TTC549 (cell line): ENCODE measurements around the gene TBX4.
"Not testable (repeated sequence)": the region's sequence is repeated elsewhere in the genome, so short reads cannot be mapped to it uniquely, and the experiment has no call there.

ENCODE experiments used
- FAIRE-seq: peaks from 2 replicates; lab custom pipeline; 2012; peaks lifted over from hg19 to GRCh38; lab: Jason Lieb, UNC

The TBX4 gene

DNA sequence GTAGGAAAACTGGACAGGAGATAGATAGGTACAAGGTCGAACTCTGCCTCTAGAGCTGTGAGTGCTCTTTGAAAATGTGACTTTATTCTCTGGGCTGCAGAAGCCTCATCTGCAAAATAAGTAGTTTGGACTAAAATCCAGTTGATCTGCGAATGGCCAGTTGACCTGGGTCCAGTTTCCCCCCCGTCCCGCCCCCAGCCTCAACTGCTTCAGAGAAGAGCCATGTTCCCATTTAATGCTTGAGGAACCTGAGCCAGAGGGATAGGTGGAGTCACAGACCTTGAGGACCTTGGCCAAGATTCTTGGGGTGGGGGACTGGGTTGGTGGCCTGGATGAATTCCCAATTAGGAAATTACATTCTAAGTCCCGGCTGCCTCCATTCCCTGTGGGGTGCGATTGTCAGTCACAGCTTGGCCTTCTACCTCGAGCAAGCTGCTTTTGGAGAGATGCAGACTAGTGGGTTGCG, 38.5 kb upstream of the TBX4 start:
- FAIRE-seq = no peak

DNA sequence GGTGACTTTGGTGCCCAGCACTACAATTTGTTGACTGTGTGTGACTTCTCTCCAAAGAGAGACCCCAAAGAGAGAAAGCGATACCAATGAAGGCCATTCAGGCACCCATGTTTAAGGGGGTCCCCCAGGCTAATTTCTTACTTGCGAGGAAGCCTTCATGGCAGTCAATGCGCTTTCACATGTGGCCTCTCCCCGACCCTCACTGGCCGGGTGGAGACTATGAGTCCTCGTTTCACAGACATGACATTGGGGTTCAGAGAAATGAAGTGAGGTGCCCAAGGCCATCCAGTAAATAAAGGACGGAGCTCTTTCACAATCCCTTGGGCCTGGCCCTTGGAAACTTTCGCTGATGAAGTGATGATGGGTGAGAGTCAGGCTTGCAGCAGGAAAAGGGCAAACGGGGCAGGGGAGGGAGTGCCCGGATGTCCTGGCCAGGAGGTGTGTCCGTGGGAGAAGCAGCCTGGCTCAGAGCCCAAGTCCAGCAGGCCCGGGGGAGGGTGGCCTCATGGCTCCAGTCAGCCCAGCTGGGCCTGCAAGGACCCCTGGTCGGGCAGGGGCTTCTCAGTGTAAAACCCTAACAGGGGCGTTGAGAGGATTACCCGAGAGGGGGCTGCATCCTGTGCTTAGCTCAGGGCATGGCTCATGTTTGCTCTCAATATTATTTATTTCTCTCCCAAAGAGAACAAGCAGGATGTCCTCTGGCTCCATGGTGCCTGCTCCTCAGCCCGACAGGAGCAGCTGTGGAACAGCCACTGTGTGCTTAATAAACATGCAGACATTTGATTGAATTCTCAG, 37.9 kb upstream of the TBX4 start:
- FAIRE-seq = no peak

DNA sequence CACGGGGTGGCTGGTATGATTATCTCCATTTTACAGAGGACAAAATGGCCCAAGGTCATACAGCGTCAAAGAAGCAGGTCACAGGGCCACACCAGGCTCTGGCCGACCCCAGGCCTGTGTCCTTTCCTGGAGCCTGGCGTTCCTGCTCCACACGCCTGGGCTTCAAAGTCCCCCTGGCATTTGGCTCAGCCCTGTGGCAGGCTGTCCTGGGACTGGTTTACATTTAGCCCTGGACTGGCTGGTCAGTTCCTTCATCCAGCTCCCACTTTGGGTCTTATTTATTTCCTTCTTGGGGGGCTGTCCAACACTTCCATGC, 37.3 kb upstream of the TBX4 start:
- no peak for FAIRE-seq

DNA sequence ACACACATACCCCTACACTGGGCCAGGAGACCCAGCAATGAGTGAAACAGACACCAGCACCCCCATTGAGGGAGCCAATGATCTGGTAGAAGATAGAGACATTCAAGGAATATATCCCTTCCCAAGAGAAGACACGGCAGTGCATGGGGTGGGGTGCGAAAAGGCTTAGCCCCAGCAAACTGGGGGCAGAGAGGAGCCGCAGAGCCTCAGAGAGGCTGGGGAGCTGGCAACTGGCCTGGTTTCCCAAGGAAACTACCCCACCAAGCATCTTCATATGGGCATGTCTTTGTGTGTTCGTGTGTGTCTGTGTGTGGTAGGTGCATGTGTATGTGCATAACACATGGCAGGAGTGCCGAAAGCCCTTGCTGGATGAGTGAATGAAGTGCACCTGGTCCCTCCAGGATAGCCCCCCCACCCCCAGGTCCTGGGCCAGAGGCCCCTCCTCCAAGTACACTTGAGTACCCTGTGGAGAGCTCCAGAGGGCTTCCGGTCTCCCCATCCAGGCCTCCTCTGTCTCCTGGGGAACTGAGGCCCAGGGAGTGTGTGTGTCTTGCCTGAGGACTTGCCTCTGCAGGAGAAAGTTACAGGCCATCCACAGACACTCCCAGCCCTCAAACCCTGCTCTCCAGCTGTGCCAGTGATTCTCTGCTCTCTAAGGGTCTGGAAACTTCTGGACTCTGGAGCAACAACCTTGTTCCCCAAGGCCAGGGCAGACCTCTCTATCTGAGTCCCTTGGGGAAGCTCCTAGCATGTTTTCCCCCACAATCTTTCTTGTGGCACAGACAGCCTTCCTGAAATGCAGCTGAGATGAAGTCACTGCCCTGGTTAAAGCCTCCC, 36.6 kb upstream of the TBX4 start:
- FAIRE-seq = no peak

DNA sequence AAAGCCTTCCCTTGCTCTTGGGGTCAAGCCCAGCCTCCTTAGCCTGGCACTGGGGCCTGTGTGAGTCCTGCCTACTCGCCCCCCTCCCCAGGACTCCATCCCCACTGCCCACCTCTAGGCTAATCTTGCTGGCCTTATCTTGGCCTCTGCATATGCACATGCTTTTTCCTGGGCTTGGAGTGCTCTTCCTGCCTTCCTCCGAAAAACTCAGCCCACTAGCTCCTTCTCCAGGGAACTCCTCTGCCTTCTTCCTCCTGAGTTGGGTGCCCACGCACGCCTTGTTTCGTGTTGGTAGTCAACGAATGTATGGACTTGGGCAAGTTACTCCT, 36.0 kb upstream of the TBX4 start:
- FAIRE-seq = no peak

DNA sequence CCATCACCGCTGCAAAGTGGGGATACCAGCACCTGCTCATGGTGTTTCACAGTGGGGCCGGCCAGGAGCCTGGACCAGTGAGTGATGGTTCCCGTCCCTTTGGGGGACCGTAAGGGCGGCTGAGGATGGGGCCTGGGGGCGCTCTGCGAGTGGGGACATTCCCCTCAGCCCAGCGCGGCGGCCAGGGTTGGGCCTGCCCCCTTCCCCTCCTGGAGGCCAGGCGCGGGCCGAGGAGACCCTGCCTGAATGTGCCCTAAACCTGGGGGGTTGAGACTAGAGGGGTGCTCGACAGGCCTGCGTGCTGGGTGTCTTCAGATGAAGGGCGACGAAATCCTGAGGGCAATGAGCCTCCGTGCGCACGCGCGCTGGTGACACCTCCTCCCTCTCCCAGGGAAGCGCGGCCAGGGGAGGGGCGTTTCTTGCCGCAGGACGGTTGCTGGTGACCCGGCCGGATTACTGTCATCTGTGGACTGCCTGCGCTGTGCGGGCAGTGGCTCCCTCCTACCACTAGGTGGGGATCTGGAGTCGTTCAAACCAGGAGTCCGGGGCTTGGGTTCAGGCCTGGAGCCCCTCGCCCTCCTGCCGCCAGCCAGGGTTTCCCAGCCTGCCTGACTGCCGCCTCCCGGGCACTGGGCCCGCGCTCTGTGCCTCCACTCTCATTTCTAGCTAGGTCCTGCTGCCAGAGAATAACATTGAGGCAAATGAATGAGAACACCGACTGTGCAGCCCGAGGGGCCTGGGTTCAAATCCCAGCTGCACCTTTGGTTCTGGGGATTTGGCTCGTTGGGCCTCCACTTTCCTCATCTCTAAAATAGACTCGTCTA, 35.5 kb upstream of the TBX4 start:
- no peak for FAIRE-seq

DNA sequence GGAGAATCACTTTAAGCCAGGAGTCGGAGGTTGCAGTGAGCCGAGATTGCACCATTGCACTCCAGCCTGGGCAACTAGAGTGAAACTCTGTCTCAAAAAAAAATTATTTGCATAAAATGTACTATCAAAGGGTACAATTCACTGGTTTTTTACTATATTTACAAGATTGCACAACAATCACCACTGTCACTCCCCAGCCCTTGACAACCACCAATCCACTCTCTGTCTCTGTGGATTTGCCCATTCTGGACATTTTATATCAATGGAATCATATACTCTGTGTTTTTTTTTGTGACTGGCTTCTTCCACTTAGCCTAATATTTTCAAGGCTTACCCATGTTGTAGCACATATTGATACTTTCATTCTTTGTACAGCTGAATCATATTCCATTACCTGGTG, 33.8 kb upstream of the TBX4 start:
- FAIRE-seq = no peak

DNA sequence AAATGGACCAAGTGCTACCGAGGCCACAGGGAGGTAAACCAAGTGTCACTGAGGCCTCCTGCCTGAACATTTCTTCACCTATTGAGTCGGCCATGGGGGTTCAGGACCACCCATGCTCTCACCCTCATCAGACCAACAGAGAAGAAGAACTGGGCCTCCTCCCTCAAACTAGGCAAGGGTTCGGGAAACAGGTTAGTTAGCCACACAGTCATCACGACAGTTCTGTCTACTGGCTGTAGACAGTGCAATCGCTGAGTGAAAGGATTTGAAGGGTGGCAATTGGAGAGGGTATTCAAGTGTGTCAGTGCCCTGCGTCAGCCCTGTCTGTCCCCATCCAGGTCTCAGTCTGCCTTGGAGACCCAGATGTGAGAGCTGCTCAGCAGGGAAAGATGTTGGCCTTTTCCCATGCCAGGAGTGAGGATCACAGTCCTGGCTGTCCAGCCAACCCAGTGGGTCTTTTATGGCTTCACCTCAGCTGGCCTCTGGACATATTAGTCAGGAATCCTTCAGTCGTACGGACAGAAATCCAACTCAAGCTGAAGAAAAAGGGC, 32.7 kb upstream of the TBX4 start:
- no peak for FAIRE-seq

DNA sequence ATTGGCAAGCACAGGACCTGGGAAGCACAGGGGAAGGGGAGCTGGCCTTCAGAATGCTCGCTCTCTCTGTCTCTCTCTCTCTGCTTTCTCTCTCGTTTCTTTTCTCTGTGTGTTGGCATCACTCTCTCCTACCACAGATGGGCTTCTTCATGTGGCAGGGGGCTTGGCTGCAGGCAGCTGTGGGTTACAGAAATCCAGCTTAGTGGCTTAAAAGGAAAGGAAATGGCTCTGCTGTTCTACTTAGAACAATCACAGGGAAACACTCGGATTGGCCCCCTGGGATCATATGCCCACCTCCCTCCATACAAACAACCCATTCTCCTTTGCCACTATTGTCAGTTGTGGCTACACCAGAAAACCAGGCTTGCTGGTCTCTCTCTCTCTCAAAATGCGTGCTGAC, 32.2 kb upstream of the TBX4 start:
- FAIRE-seq = no peak

DNA sequence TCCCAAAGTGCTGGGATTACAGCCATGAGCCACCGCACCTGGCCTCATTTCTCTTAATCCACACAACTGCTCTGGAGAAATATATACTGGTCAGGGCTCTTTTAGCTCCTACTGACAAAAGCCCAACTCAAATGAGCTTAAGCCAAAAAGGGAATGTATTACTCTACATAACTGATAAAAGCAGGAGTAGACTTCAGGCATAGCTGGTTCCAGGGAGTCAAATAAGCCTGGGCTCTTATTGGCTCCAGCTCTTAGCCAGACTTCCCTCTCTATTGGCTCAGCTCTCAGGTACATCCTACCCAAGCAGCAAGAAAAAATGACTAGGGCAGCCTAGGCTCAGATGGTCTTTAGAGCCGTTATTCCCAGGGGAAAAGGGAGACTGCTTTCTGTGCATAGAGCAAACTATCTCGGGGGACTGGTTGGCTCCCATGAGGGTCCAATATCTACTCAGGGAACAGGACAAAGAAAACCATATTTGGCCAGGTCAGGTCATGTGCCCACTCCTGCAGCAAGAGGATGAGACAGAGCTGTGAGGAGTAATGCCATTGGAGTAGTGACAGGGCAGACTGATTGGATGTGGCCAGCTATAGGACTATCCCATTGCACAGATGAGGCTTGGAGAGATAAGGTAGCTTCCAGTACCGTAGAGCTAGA, 31.4 kb upstream of the TBX4 start:
- FAIRE-seq = no peak

DNA sequence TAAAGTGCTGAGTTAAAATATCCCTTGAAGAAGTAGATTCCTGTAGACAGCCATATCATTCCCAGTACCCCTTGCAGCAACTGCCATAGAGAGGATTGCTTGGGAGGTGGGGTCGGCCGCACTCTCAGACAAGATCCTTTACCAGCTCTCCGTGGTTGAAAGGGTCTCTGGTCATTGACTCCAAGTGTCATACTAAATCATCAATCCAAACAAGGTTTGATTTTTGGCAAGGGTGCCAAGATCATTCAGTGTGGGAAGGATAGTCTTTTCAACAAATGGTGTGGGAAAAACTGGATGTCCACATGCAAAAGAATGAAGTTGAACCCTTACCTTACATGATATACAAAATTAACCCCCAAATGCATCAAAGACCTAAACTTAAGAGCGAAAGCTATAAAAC, 30.8 kb upstream of the TBX4 start:
- FAIRE-seq = no peak

DNA sequence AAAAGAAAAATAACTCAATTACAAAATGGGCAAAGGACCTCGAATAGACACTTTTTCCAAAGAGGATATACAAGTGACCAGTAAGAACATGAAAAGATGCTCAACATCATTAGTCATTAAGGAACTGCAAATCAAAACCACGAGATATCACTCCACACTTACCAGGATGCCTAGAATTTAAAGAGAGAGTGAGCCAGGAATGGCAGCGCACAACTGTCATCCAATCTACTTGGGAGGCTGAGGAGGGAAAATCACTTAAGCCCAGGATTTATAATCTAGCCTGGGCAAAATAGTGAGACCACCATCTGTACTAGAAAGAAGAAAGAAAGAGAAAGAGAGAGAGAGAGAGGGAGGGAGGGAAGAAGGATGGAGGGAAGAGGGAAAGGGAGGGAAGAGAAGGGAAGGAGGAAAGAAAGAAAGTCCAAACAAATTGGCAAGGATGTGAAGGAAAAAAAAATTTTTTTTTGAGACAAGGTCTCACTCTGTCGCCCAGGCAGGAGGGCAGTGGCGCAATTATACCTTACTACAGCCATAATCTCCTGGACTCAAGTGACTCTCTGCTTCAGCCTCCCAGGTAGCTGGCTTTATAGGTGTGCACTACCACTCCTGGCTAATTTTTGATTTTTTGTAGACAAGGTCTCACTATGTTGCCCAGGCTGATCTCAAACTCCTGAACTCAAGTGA, 30.0 kb upstream of the TBX4 start:
- no peak for FAIRE-seq

DNA sequence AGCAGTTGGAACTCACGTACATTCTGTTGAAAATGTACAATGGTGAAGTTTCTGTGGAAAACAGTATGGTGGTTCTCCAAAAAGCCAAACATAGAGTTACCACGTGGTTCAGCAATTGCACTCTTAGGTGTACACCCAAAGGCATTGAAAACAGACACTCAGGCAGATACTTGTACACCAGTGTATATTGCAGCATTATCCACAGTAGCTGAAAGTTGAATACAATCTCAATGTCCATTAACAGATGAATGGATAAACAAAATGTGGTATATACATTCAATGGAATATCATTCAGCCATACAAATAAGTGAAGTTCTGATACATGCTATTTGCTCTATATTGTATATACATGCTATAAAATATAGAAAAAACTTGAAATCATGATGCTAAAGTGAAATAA, 29.4 kb upstream of the TBX4 start:
- no peak for FAIRE-seq

DNA sequence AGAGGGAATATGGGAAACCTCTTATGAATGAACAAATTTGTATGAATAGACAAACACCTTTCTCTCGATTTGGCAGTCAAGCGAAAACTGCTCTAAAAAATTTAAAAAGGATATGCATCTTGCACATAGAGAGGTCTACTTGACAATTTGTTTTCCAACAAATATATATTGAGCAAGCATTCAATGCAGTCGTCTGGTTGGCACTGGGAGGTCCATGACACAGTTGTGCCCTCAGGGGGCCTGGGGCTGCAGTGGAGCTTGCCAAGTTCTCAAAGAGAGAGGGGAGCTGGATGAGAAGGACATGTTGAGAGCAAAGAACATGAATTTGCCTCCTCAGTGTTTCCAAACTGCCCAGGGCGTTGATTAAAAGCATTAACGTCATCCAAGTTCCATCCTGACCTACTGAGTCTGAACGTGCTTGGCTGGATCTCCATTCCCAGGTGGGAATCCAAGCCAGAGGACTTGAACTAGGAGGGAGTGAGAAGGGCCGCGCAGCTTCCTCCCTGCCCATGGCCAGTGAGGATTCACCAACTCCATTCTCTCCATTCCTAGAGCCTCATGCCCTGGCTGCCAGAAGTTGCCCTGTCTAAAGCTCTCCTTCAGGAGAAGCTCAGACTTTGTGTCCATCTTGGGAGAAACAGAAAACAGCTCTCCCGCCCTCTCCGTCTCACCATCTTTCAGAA, 28.1 kb upstream of the TBX4 start:
- no peak for FAIRE-seq

DNA sequence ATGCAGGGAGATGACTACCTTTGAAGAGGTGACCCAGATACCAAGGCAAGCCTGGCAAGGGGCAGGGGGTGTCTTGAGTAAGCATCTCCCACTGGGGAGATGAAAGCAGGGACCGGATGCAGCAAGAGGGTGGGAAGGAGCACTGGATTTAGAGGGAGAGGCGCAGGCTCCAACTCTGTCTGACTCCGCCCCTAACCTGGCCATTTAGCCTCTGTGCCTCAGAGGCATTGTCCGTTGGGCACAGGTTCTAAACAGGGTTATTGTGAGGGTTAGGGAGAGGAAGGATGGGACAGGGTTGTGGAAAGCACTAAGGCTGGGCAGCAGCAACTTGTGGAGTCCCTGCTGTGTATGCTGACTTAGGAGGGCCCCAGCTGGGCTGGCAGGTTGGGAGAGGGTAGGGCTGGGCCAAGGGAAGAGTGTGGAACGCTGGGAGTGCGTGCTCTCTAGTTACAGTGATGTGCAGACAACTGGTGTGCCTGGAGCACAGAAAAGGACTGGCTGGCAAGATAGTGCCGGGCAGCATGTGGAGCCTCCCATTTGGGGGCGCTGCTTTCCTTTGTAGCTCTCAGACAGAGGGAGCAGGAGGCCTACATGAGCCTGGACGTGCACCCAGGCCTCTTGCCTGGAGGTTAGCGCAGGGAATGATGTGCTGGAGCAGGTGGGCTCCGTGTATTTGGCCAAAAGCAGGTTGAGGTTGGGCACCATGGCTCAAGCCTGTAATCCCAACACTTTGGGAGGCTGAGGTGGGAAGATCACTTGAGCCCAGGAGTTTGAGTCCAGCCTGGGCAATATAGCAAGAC, 26.3 kb upstream of the TBX4 start:
- FAIRE-seq = no peak

DNA sequence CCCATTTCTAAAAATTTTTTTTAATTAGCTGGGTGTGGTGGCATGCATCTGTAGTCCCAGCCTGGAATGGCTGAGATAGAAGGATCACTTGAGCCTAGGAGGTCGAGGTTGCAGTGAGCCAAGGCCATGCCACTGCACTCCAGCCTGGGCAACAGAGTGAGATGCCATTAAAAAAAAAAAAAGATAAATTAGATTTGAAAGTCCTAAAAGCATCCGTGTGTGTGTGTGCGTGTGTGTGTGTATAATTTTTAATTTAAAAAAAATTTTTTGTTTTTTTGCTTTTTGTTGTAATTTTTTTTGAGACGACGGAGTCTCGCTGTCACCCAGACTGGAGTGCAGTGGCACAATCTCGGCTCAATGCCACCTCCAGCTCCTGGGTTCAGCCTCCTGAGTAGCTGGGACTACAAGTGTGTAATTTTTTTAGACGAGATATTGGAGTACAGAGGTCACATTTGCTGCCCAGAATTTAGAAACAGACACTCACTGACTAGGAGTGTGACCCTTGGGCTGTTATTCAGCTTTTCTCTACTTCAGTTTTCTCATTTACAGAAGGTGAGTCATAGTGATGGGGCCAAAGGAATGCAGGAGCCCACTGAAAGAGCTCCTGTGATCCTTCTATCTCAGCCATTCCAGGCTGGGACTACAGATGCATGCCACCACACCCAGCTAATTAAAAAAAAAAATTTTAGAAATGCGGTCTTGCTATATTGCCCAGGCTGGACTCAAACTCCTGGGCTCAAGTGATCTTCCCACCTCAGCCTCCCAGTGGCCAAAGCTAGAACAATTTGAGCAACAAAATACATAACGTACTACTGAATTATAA, 25.5 kb upstream of the TBX4 start:
- FAIRE-seq = no peak

DNA sequence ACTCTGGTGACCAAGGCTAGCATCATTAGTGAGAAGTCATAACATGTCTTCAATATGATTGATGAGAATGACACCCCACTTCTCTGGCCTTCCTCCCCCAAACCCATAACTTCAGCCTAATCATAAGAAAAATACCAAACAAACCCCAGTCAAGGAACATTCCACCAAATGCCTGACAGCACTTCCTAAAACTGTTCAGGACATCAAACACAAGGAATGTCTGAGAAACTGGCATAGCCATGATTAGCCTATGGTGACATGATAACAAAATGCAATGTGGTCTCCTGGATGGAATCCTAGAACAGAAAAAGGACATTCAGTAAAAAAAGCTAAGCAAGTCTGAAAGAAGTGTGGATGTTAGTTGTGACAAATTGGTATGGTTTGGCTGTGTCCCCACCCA, 24.7 kb upstream of the TBX4 start:
- FAIRE-seq = no peak

DNA sequence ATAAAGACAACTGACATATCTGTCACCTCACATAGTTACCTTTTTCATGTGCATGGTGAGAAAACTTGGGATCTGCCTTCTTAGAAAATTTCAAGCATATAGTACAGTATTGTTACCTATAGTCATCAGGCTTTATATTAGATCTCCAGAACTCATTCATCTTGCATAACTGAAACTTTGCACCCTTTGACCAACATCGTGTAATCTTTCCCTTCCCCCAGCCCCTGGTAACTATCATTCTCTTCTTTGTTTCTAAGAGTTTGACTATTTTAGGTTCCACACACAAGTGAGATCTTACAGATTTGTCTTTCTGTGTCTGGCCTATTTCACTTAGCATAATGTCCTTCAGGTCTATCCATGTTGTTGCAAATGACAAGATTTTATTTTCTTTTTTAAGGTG, 22.9 kb upstream of the TBX4 start:
- FAIRE-seq = no peak

DNA sequence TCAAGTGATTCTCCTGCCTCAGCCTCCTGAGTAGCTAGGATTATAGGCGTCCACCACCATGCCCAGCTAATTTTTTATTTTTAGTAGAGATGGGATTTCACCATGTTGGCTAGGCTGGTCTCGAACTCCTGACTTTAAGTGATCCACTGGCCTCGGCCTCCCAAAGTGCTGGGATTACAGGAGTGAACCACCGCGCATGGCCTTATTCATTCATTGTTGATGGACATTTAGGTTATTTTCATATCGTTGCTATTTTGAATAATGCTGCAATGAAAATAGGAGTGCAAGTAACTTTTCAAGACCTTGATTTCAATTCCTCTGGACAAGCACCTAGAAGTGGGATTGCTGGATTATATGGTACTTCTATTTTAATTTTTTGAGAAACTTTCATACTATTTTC, 22.4 kb upstream of the TBX4 start:
- not testable (repeated sequence) for FAIRE-seq
